Measurements from ENCODE around the gene GOLGA8T.
"Not testable (repeated sequence)": the region's sequence is repeated elsewhere in the genome, so short reads cannot be mapped to it uniquely, and the experiment has no call there.

GOLGA8T gene

DNA sequence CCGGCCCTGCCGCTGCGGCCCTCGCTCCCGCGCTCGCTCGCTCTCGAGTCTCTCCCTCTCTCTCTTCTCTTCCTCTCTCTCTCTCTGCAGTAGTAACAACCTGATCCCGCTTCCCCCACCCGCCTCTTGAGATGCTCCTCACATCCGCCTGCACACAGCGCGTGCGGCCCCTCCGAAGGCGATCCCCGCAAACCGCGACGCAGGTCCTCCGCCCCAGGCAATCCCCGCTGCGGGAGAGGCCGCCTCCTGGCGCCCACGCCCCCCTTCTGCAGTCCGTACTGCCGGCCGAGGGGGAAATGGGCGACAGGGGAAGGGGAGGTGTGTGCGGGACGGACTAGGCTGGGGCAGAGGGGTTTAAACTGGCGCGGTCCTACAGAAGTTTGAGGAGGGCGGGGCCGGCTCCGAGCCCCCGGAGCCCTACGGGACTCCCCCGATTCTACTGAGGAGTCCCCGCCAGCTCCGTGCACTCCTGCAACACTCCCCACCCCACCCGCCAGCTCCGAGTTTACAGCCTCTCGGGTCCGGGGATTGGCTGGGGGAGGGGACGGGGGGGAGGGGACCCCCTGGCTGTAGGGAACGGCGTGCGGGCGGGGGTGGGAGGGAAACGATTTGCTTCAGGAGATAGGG is 57.4 kb downstream of the GOLGA8T start:
- DNase-seq (ENCODE audit: low read depth in 2 of 2), result not testable (repeated sequence)

DNA sequence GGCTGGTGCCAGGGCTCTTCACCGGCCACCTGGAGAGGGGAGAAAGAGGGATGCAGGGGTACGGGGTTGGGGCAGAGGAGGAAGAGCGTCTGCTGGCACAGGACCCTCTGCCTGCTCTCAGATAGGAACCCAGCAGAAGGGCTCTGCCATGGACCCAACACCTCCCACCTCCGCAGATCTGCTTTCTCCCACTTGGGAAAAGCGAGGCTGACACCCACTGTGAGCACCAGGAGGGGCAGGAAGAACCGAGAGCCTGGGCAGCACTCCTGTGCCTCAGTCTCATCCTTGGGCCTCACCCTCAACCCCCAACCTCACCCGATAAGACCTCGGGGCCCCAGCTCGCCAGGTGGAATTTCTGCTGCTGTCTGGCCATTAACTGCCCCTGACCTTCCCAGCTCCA is 58.0 kb downstream of the GOLGA8T start:
- DNase-seq (ENCODE audit: low read depth in 2 of 2), result not testable (repeated sequence)

Measured in stimulated activated CD4-positive, alpha-beta T cell treated with anti-CD3 and anti-CD28 coated beads, Interleukin-4, amount 100 ng/mL, for 48 hours (primary cell).